Trophoblast cell (in vitro differentiated cells and primary cell): Measurements from ENCODE around the gene GLIS2.

Source experiments
- DNase-seq, 2 donors: peaks; one replicate each; pipeline ENCODE4 v3.0.0-alpha.2; 2016
- H2AFZ ChIP-seq: 2 replicates; pipeline ENCODE4 v1.6.1; 2013; ENCODE audit warnings: low read length, moderate library complexity, mild to moderate bottlenecking; ENCODE audit not compliant: insufficient read depth, poor library complexity
- H2AK5ac ChIP-seq: 2 replicates; pipeline ENCODE4 v1.6.1; 2013; ENCODE audit warnings: mild to moderate bottlenecking, low read length
- H2BK120ac ChIP-seq: 2 replicates; pipeline ENCODE4 v1.6.1; 2013; ENCODE audit warnings: low read length, mild to moderate bottlenecking, moderate library complexity; ENCODE audit not compliant: insufficient read depth, poor library complexity
- H2BK12ac ChIP-seq: 2 replicates; pipeline ENCODE4 v1.6.1; 2013; ENCODE audit warnings: mild to moderate bottlenecking, low read length, moderate library complexity
- H2BK5ac ChIP-seq: 2 replicates; pipeline ENCODE4 v1.6.1; 2013; ENCODE audit warnings: low read length, low read depth, moderate library complexity, mild to moderate bottlenecking; ENCODE audit not compliant: poor library complexity
- H3K14ac ChIP-seq: 2 replicates; pipeline ENCODE4 v1.6.1; 2013; ENCODE audit warnings: mild to moderate bottlenecking, low read length
- H3K18ac ChIP-seq: 2 replicates; pipeline ENCODE4 v1.6.1; 2013; ENCODE audit warnings: mild to moderate bottlenecking, low read length
- H3K23ac ChIP-seq: 2 replicates; pipeline ENCODE4 v1.6.1; 2013; ENCODE audit warnings: low read length
- H3K27ac ChIP-seq: 2 replicates; pipeline ENCODE4 v1.5.1; 2013; ENCODE audit warnings: low read depth, mild to moderate bottlenecking, inconsistent platforms, low read length, moderate library complexity
- H3K27me3 ChIP-seq: 2 replicates; pipeline ENCODE4 v1.6.1; 2013; ENCODE audit warnings: inconsistent platforms, mild to moderate bottlenecking, low read length, moderate library complexity; ENCODE audit not compliant: insufficient read depth
- H3K36me3 ChIP-seq, 2 experiments: 1 replicate in 1 of 2; 2 replicates in 1 of 2; pipeline ENCODE4 v1.6.1; 2013; ENCODE audit warnings: low read length in 2 of 2, mild to moderate bottlenecking in 2 of 2, moderate library complexity in 1 of 2; ENCODE audit not compliant: insufficient read depth in 2 of 2, control insufficient read depth in 1 of 2
- H3K4ac ChIP-seq: 2 replicates; pipeline ENCODE4 v1.6.1; 2013; ENCODE audit warnings: low read depth, mild to moderate bottlenecking, low read length, moderate library complexity
- H3K4me1 ChIP-seq, 2 experiments: 1 replicate in 1 of 2; 2 replicates in 1 of 2; pipeline ENCODE4 v1.6.1; 2013; ENCODE audit warnings: low read length in 2 of 2, mild to moderate bottlenecking in 2 of 2, moderate library complexity in 1 of 2; ENCODE audit not compliant: insufficient read depth in 2 of 2, control insufficient read depth in 1 of 2
- H3K4me2 ChIP-seq: 2 replicates; pipeline ENCODE4 v1.6.1; 2013; ENCODE audit warnings: inconsistent platforms, mild to moderate bottlenecking, low read length, moderate library complexity
- H3K4me3 ChIP-seq: 2 replicates; pipeline ENCODE4 v1.5.1; 2013; ENCODE audit warnings: mild to moderate bottlenecking, low read depth, low read length, inconsistent platforms
- H3K79me1 ChIP-seq: one replicate; pipeline ENCODE4 v1.6.1; 2013; ENCODE audit warnings: low read length
- H3K79me2 ChIP-seq: 2 replicates; pipeline ENCODE4 v1.6.1; 2013; ENCODE audit warnings: low read length, mild to moderate bottlenecking; ENCODE audit not compliant: control insufficient read depth, insufficient read depth, poor library complexity
- H3K9ac ChIP-seq: 2 replicates; pipeline ENCODE4 v1.6.1; 2013; ENCODE audit warnings: mild to moderate bottlenecking, low read length
- H3K9me3 ChIP-seq: 2 replicates; pipeline ENCODE4 v1.6.1; 2013; ENCODE audit warnings: low read depth, mild to moderate bottlenecking, control low read depth, inconsistent platforms, low read length; ENCODE audit not compliant: insufficient read depth
- H4K12ac ChIP-seq: 2 replicates; pipeline ENCODE4 v1.6.1; 2013; ENCODE audit warnings: low read depth, mild to moderate bottlenecking, low read length, moderate library complexity
- H4K8ac ChIP-seq: 2 replicates; pipeline ENCODE4 v1.6.1; 2013; ENCODE audit warnings: low read depth, mild to moderate bottlenecking, low read length, moderate library complexity
- H4K91ac ChIP-seq: one replicate; pipeline ENCODE4 v1.6.1; 2013; ENCODE audit warnings: low read depth, mild to moderate bottlenecking, low read length, moderate library complexity
- WGBS: extraction: QIAGEN DNeasy Blood & Tissue Kit; methylation state at CpG from one replicate; pipeline ENCODE4 v1.1.7; 2013; ENCODE audit warnings: missing lambda C conversion rate; ENCODE audit not compliant: insufficient read length, insufficient coverage; ENCODE audit errors: extremely low coverage; 5-methylcytosine and 5-hydroxymethylcytosine counted together

GLIS2 gene

DNA sequence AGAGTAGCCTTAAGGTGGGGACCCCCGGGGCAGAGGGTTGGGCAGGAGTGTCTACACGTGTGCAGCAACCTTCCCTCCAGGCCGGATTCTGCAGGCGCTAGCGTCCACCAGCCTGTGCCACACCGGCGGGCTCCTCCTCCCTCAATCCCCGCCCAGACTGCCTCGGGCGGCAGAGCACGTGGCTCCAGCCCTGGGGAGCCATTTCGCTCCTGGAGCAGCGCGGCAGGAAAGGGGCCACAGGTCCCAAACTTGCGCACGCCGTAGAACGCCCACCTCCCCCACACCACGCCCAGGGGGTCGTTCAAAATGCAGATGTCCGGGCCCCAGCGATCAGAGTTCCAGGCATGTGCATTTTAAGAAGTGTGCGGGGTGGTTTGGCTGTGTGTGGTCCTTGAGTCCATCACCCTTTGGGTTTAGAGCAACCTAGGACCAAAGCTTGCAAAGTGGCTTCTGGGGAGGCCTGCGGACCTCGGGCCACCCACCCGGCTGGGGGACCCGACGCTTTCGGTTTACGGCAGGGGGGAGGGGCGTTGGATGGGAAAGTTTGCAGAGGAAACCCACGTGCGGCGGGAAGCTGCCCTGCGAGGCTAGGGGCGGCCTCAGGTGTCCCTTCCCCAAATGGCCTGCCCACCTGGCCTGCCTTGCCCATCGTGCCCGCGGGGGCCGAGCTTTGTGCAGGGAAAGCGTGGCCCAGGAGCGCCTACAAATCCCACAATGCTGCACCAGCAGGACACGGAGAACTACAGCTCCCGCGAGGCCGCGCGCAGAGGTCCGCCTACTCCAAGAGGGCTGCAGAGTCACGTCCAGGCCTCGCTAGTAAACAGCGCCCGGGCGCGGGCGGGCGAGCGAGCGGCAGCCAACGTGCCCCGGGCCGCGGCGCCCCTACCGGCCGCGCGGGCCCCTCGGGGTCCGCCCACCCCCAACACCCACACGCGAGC is 44.4 kb upstream of the GLIS2 start:
- peak overlapping the region; percentile 97 for H4K8ac ChIP-seq
- WGBS = no CpG with 5 or more reads among the region's 72 CpGs

DNA sequence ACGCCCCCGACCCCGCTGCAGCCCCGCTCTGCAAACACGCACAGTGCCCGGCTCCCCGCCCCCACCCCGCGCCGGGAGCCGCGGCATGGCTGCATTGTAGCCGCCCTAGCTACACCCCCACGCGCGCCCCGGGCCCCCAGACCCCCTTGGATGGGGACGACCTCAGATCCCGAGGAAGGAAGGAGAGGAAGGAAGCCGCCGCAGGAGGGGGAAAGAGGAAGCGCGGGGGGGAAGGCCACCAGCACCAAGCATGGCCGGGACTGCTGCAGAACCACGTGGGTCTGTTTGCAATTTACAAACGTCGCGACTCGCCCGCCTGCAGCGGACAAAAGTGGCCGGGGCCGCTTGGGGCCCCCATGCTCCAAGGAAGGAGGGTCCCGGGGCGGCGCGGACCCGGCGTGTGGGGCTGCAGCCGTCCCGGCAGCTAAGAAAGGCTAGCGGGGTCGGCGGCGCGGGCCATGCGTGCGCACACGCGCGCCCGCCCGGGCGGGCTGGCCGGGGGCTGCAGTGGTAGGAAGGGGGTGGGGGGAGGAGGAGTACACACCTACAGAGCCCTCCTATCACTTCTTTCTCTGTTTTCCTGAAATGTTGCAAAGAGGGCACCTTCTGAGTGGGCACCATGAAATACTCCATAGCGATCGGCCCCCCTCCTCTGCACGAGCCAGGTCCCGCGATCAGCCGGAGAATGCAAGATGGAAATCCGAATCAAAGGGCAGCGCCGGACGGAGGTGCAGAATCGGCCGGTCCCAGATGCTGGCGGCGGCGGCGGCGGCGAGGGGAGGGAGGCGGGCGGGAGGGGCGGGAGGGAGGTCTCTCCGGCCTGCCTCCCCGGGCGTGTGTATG is 43.5 kb upstream of the GLIS2 start:
- H3K4me3 ChIP-seq = peak overlapping the region; percentile 86
- peak overlapping the region; percentile 50 for H3K27ac ChIP-seq
- no peak overlapping the region for H3K23ac ChIP-seq
- peaks cover 17% of the 10 kb centered on the region for H3K79me2 ChIP-seq
- peak overlapping the region; percentile 39 for H2AFZ ChIP-seq
- H3K36me3 ChIP-seq = no peaks in the 10 kb centered on the region
- no peak overlapping the region for H3K18ac ChIP-seq
- peak overlapping the region; percentile 28 for H3K4ac ChIP-seq
- H2BK12ac ChIP-seq = no peak overlapping the region
- no CpG with 5 or more reads among the region's 79 CpGs for WGBS
- no peaks in the 10 kb centered on the region for H3K9me3 ChIP-seq
- no peaks in the 10 kb centered on the region for H3K27me3 ChIP-seq
- H3K9ac ChIP-seq = peak overlapping the region; percentile 81
- H2AK5ac ChIP-seq = no peak overlapping the region
- H3K4me1 ChIP-seq = peaks cover 3 to 9% of the 10 kb centered on the region in 2 experiments
- peak overlapping the region; percentile 43 for H2BK120ac ChIP-seq
- peak overlapping the region; percentile 94 for H3K4me2 ChIP-seq
- peak; percentile 26 to 84 for DNase-seq
- H3K79me1 ChIP-seq = peaks cover 12% of the 10 kb centered on the region
- H4K8ac ChIP-seq = peak overlapping the region; percentile 62
- H4K12ac ChIP-seq = no peak overlapping the region
- no peak overlapping the region for H3K14ac ChIP-seq
- peak overlapping the region; percentile 50 for H4K91ac ChIP-seq
- H2BK5ac ChIP-seq = peak overlapping the region; percentile 15

More for the DNA sequence above, 44.4 kb upstream of the GLIS2 start:
- Histone ChIP-seq H4K91ac (peak overlapping the region; percentile 99), H3K27ac (peak overlapping the region; percentile 74), H3K4me3 (peak overlapping the region; percentile 86), H3K9me3 (no peaks in the 10 kb centered on the region), H2BK12ac (peak overlapping the region; percentile 21), H3K79me2 (peaks cover 17% of the 10 kb centered on the region), H3K4ac (peak overlapping the region; percentile 94), H3K79me1 (peaks cover 12% of the 10 kb centered on the region), H3K27me3 (no peaks in the 10 kb centered on the region), H3K4me2 (peak overlapping the region; percentile 94), H3K4me1 (peaks cover 3 to 9% of the 10 kb centered on the region in 2 experiments), H3K23ac (no peak overlapping the region), H3K36me3 (no peaks in the 10 kb centered on the region), H3K14ac (peak overlapping the region; percentile 96), H2AK5ac (peak overlapping the region; percentile 89), H3K9ac (peak overlapping the region; percentile 73), H2AFZ (peak overlapping the region; percentile 77), H4K12ac (peak overlapping the region; percentile 91), H2BK120ac (peak overlapping the region; percentile 93), H2BK5ac (peak overlapping the region; percentile 93), H3K18ac (peak overlapping the region; percentile 99)
- DNase-seq = peak; percentile 91 to 93

DNA sequence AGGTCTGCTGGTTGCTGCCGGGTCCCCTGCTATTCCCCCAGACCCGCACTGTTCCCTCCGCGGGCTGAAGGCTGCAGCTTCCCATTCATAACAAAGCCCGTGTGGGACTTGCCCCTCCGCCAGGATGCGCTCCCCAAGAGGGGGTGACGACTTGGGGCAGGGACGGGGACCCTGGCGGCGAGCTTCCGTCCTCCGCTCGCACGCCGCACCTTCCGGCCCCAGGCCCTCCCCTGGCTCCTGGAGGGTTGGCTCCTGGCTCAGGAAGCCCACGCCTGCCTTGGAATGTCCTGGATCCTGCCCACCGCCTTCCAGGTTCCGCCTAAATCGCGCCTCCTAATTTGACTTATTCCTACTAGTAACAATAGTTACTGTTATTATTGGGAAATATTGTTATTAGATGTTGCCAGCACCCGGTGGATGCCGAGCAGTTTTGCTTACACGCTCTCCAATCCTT is 42.0 kb upstream of the GLIS2 start:
- peak overlapping the region; percentile 23 for H4K8ac ChIP-seq
- no peak overlapping the region for H3K23ac ChIP-seq
- H2BK120ac ChIP-seq = peak overlapping the region; percentile 1
- peak overlapping the region; percentile 35 for H3K18ac ChIP-seq
- H3K4me3 ChIP-seq = peak overlapping the region; percentile 69
- H3K9ac ChIP-seq = peak overlapping the region; percentile 35
- peak overlapping the region; percentile 8 for H3K14ac ChIP-seq
- H3K9me3 ChIP-seq = no peaks in the 10 kb centered on the region
- H3K27ac ChIP-seq = peak overlapping the region; percentile 63
- H2AFZ ChIP-seq = peak overlapping the region; percentile 83
- no peaks in the 10 kb centered on the region for H3K27me3 ChIP-seq
- no peak overlapping the region for H2AK5ac ChIP-seq
- peaks cover 3 to 9% of the 10 kb centered on the region in 2 experiments for H3K4me1 ChIP-seq
- H4K91ac ChIP-seq = peak overlapping the region; percentile 69
- H4K12ac ChIP-seq = peak overlapping the region; percentile 1
- H3K4ac ChIP-seq = no peak overlapping the region
- peaks cover 14% of the 10 kb centered on the region for H3K79me2 ChIP-seq
- DNase-seq = peak; percentile 76 to 79
- peaks cover 12% of the 10 kb centered on the region for H3K79me1 ChIP-seq
- no CpG with 5 or more reads among the region's 25 CpGs for WGBS
- H2BK12ac ChIP-seq = no peak overlapping the region
- H2BK5ac ChIP-seq = peak overlapping the region; percentile 52
- no peaks in the 10 kb centered on the region for H3K36me3 ChIP-seq
- H3K4me2 ChIP-seq = peak overlapping the region; percentile 85

DNA sequence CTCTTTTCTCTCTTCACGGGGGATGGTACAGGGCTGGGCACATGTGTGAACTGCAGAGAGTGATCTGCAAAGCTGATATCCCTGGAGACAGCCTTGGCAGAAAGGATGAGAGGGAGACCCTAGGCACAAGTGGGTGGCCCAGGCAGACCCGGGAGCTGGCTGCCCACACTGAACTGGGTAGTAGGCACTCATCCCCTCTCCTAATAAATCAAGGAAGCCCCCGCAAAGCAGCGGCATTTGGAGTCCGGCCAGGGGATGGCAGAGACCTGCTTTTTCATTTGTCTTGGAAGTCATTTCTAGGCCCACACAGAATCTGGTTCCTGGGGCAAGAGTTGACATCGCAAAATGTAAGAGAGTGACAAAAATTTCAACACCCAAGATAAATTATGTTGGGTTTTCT is 40.0 kb upstream of the GLIS2 start:
- Histone ChIP-seq H3K9ac (no peak overlapping the region), H3K27me3 (no peaks in the 10 kb centered on the region), H3K4ac (no peak overlapping the region), H3K4me1 (peaks cover 3 to 7% of the 10 kb centered on the region in 2 experiments), H4K8ac (no peak overlapping the region), H3K23ac (no peak overlapping the region), H2AFZ (no peak overlapping the region), H3K14ac (no peak overlapping the region), H3K4me3 (no peak overlapping the region), H3K18ac (no peak overlapping the region), H2AK5ac (no peak overlapping the region), H3K4me2 (no peak overlapping the region), H3K79me2 (peaks cover 14% of the 10 kb centered on the region), H4K91ac (no peak overlapping the region), H2BK5ac (no peak overlapping the region), H2BK12ac (no peak overlapping the region), H3K79me1 (peaks cover 12% of the 10 kb centered on the region), H3K27ac (no peak overlapping the region), H3K36me3 (no peaks in the 10 kb centered on the region), H4K12ac (no peak overlapping the region), H3K9me3 (peaks cover 1% of the 10 kb centered on the region), H2BK120ac (no peak overlapping the region)
- DNase-seq = no peak
- no CpG with 5 or more reads among the region's 6 CpGs for WGBS
